OCI-LY7 (cell line): Measurements from ENCODE around the gene SH3RF3. TPM values are rescaled to one million over a fixed set of nuclear protein-coding genes. Genes with fewer than 3 reads are reported as not detected.

Experiments
- BruUV-seq: library from RNA; stranded (reverse); fragments of 400-500 nt; replicated peaks from 2 replicates; lab custom pipeline; 2021; lab: Mats Ljungman, UMichigan
- CTCF ChIA-PET: fragments of 300-600 bp; sonication (Branson Sonifier 250); formaldehyde crosslinking; loops from one replicate; lab custom pipeline; 2022; ENCODE audit warnings: antibody characterized with exemption; ENCODE audit not compliant: unreplicated experiment; lab: Charles Lee
- POLR2A ChIA-PET: fragments of 300-600 bp; sonication (Branson Sonifier 250); formaldehyde crosslinking; loops from one replicate; lab custom pipeline; 2022; ENCODE audit warnings: antibody characterized with exemption; lab: Charles Lee
- DNase-seq: peaks from one replicate; pipeline ENCODE4 v3.0.0-alpha.2; 2015; ENCODE audit warnings: low spot score
- H2AFZ ChIP-seq: fragments of 200-600 bp; sonication (generic), shearing (Covaris generic); 2 replicates; pipeline ENCODE4 v1.6.1; 2014; ENCODE audit warnings: mild to moderate bottlenecking, antibody characterized with exemption, low read length, moderate library complexity
- H3K27ac ChIP-seq: fragments of 200-600 bp; sonication (generic); 2 replicates; pipeline ENCODE4 v1.5.1; 2014; ENCODE audit warnings: mixed run types, low read depth, mild to moderate bottlenecking, moderate library complexity, low read length, inconsistent platforms; ENCODE audit not compliant: poor library complexity, severe bottlenecking
- H3K36me3 ChIP-seq: fragments of 200-600 bp; sonication (generic); 2 replicates; pipeline ENCODE4 v1.6.1; 2014; ENCODE audit warnings: mild to moderate bottlenecking, antibody characterized with exemption, low read length, moderate library complexity, mixed read lengths; ENCODE audit not compliant: insufficient read depth
- H3K4me1 ChIP-seq: fragments of 200-600 bp; sonication (generic); 2 replicates; pipeline ENCODE4 v1.5.1; 2014; ENCODE audit warnings: mild to moderate bottlenecking, low read length; ENCODE audit not compliant: insufficient read depth, poor library complexity, severe bottlenecking
- H3K4me2 ChIP-seq: fragments of 200-600 bp; sonication (generic); 2 replicates; pipeline ENCODE4 v1.6.1; 2014; ENCODE audit warnings: mild to moderate bottlenecking, low read length
- H3K4me3 ChIP-seq: fragments of 200-600 bp; sonication (generic); 2 replicates; pipeline ENCODE4 v1.5.1; 2014; ENCODE audit warnings: mild to moderate bottlenecking, low read depth, low read length; ENCODE audit not compliant: poor library complexity, severe bottlenecking
- H3K79me2 ChIP-seq: fragments of 200-600 bp; sonication (generic); 2 replicates; pipeline ENCODE4 v1.6.1; 2016; ENCODE audit warnings: low read depth, mild to moderate bottlenecking, low read length, moderate library complexity, mixed read lengths; ENCODE audit not compliant: insufficient read depth
- H3K9me2 ChIP-seq: fragments of 200-600 bp; sonication (generic); 2 replicates; pipeline ENCODE4 v1.6.1; 2016; ENCODE audit warnings: mild to moderate bottlenecking, low read length, mixed read lengths; ENCODE audit not compliant: insufficient read depth
- H3K9me3 ChIP-seq: fragments of 200-600 bp; sonication (generic); 2 replicates; pipeline ENCODE4 v1.6.1; 2014; ENCODE audit warnings: mild to moderate bottlenecking, mixed run types, low read length, mixed read lengths
- H4K20me1 ChIP-seq: fragments of 200-600 bp; sonication (generic); 2 replicates; pipeline ENCODE4 v1.6.1; 2014; ENCODE audit warnings: mild to moderate bottlenecking, antibody characterized with exemption, low read length, moderate library complexity, mixed read lengths; ENCODE audit not compliant: insufficient read depth
- CTCF ChIP-seq: fragments of 200-600 bp; sonication (generic); conservative IDR thresholded peaks from 2 replicates; pipeline ENCODE4 v1.5.1; 2014; ENCODE audit warnings: mild to moderate bottlenecking, antibody characterized with exemption, low read length, moderate library complexity, mixed read lengths
- EZH2phosphoT487 ChIP-seq: fragments of 200-600 bp; sonication (generic); IDR thresholded peaks from 2 replicates; pipeline ENCODE4 v1.6.1; 2018; ENCODE audit warnings: low read depth, borderline replicate concordance, mild to moderate bottlenecking, mixed run types, antibody characterized with exemption, low read length, moderate library complexity, mixed read lengths
- intact Hi-C: fragments of 100-400 bp; cut with micrococcal nuclease; formaldehyde crosslinking; loops from one replicate; pipeline ENCODE4 v1.10.0; 2022; ENCODE audit not compliant: unreplicated experiment
- total RNA-seq, 2 experiments: library from RNA; depleted of rRNA in 1 of 2; stranded (reverse); fragments of >200 nt in 1 of 2; shearing (Covaris generic) in 1 of 2; gene quantifications; 2 replicates each; pipeline ENCODE4 v1.2.3, GENCODE V29; 2014 to 2022

Gene SH3RF3
- total RNA-seq, 2 experiments from 2014 or later: not detected

- TF ChIP-seq EZH2phosphoT487 (no peak), CTCF (no peak)
- Histone ChIP-seq H3K36me3 (no peaks in the 10 kb centered on the region), H3K4me2 (no peak overlapping the region), H3K4me1 (no peaks in the 10 kb centered on the region), H3K27ac (no peak overlapping the region), H3K9me2 (no peaks in the 10 kb centered on the region), H2AFZ (no peak overlapping the region), H3K4me3 (no peak overlapping the region), H3K9me3 (no peaks in the 10 kb centered on the region), H3K79me2 (no peaks in the 10 kb centered on the region), H4K20me1 (no peaks in the 10 kb centered on the region)
- ChIA-PET CTCF (no interaction called here), POLR2A (no interaction called here)
- no peak for DNase-seq
- intact Hi-C loops: loop anchor here (10.0 kb wide), 1 partner anchor 154 kb away; no protein-coding TSS in a partner anchor
- no TSS peak for BruUV-seq
Observed at GRCh38 chr2:109288544-109289368, 159.8 kb downstream of the SH3RF3 start.

- H3K4me2 ChIP-seq: no peak overlapping the region
- H3K36me3 ChIP-seq: no peaks in the 10 kb centered on the region
- intact Hi-C loops: loop anchor here (10.0 kb wide), 1 partner anchor 155 kb away; no protein-coding TSS in a partner anchor
- TF ChIP-seq CTCF (no peak), EZH2phosphoT487 (no peak)
- no peaks in the 10 kb centered on the region for H3K9me3 ChIP-seq
- H3K9me2 ChIP-seq: no peaks in the 10 kb centered on the region
- H3K4me1 ChIP-seq: no peaks in the 10 kb centered on the region
- ChIA-PET CTCF (no interaction called here), POLR2A (interaction anchor here (0.5 kb wide), 1 partner anchor 109 kb away, joined by 3 read pairs; no protein-coding TSS in a partner anchor)
- BruUV-seq: no TSS peak
- no peak overlapping the region for H3K4me3 ChIP-seq
- H4K20me1 ChIP-seq: no peaks in the 10 kb centered on the region
- H3K27ac ChIP-seq: no peak overlapping the region
- no peak for DNase-seq
- H2AFZ ChIP-seq: no peak overlapping the region
- no peaks in the 10 kb centered on the region for H3K79me2 ChIP-seq
Observed at GRCh38 chr2:109289504-109290222, 160.7 kb downstream of the SH3RF3 start.
